GM12873 (cell line): ENCODE results near the gene ABCB11.

Source experiments
- CTCF ChIP-seq: IDR thresholded peaks from 2 replicates; pipeline ENCODE4 v1.5.1; 2012; ENCODE audit warnings: low read depth, mild to moderate bottlenecking, moderate library complexity, low read length, control low read depth; ENCODE audit not compliant: insufficient read depth; ENCODE audit errors: missing control alignments

Gene ABCB11

GRCh38 chr2:169002161-169002738, 28.9 kb downstream of the ABCB11 start:
- no peak for TF ChIP-seq CTCF

DNA sequence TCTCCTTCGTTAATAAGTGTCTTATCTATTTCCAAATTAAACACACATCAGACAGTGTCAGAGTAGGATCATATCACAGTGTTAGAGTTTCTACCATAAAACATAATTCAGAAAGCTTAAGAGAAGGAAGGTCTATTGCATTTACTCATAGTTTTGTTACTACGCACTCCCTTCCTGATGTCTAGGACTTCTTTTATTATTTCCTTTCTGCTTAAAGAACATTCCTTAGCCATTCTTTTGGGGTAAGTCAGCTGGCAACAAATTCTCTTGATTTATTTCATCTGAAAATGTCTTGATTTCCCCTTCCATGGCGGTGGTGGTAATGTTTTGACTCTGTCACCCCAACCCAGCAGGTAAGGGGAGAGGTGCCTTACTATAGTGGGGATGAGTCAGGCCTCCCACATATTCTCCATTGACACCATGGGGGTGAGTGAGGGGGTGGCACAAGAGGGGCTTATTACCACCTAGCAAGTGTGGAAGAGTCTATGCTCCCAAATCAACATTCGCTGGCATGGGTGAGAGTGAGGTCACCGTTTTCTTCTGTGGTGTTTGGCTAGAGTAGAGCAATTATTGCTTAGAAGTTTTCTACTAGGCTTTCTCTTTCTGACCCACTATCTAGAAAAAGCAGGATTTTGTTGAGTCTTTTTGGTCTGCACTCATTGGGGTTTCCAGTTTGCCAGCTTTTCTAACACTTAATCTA, 29.9 kb downstream of the ABCB11 start:
- TF ChIP-seq CTCF: no peak

- no peak for TF ChIP-seq CTCF
These were observed 31.4 kb downstream of the ABCB11 start for GRCh38 chr2:168999668-169000213.

GRCh38 chr2:168998609-168999211, 32.4 kb downstream of the ABCB11 start:
- no peak for TF ChIP-seq CTCF

- no peak for TF ChIP-seq CTCF
These were observed 33.3 kb downstream of the ABCB11 start for GRCh38 chr2:168997794-168998193.

GRCh38 chr2:168997118-168997521, 34.0 kb downstream of the ABCB11 start:
- TF ChIP-seq CTCF: no peak

GRCh38 chr2:168995744-168996143, 35.4 kb downstream of the ABCB11 start:
- TF ChIP-seq CTCF: no peak
